Parathyroid adenoma (tissue), 2 donors: Measurements from ENCODE around the gene MYOG.
A peak's percentile ranks its signal among the peaks of the same experiment; 100 is the strongest.

Source experiments
- H2AFZ ChIP-seq: fragments of 300-600 bp; sonication (generic); one replicate; pipeline ENCODE4 v1.7.0; 2017; ENCODE audit warnings: antibody characterized with exemption, mild to moderate bottlenecking
- H3K27ac ChIP-seq: fragments of 300-600 bp; sonication (generic); one replicate; pipeline ENCODE4 v1.7.0; 2017
- H3K27me3 ChIP-seq: fragments of 300-600 bp; sonication (generic); one replicate; pipeline ENCODE4 v1.7.0; 2017; ENCODE audit warnings: low read length; ENCODE audit not compliant: control insufficient read depth, insufficient read depth
- H3K36me3 ChIP-seq: fragments of 300-600 bp; sonication (generic); one replicate; pipeline ENCODE4 v1.7.0; 2017; ENCODE audit warnings: low read length; ENCODE audit not compliant: control insufficient read depth, insufficient read depth
- H3K4me1 ChIP-seq: fragments of 300-600 bp; sonication (generic); one replicate; pipeline ENCODE4 v1.7.0; 2017; ENCODE audit warnings: control low read depth
- H3K4me2 ChIP-seq: fragments of 300-600 bp; sonication (generic); one replicate; pipeline ENCODE4 v1.7.0; 2017; ENCODE audit warnings: low read length
- H3K4me3 ChIP-seq: fragments of 300-600 bp; sonication (generic); one replicate; pipeline ENCODE4 v1.7.0; 2017; ENCODE audit warnings: low read depth, low read length
- H3K79me2 ChIP-seq: fragments of 300-600 bp; sonication (generic); one replicate; pipeline ENCODE4 v1.7.0; 2017; ENCODE audit warnings: control low read depth
- H3K9ac ChIP-seq: fragments of 300-600 bp; sonication (generic); one replicate; pipeline ENCODE4 v1.7.0; 2017; ENCODE audit warnings: mild to moderate bottlenecking
- H3K9me3 ChIP-seq: fragments of 300-600 bp; sonication (generic); one replicate; pipeline ENCODE4 v1.7.0; 2017; ENCODE audit warnings: low read length; ENCODE audit not compliant: control insufficient read depth
- CTCF ChIP-seq: fragments of 300-600 bp; sonication (generic); IDR thresholded peaks from one replicate; pipeline ENCODE4 v1.7.0; 2017; ENCODE audit warnings: antibody characterized with exemption, mild to moderate bottlenecking
- donor health status: primary hyperparathyroidism.

MYOG gene

GRCh38 chr1:203041351-203041932 lies 44.4 kb downstream of the MYOG start:
- no peak overlapping the region for H3K9ac ChIP-seq
- H3K79me2 ChIP-seq = no peaks in the 10 kb centered on the region
- H3K4me3 ChIP-seq = no peak overlapping the region
- H3K36me3 ChIP-seq = no peaks in the 10 kb centered on the region
- no peak overlapping the region for H2AFZ ChIP-seq
- no peak overlapping the region for H3K27ac ChIP-seq
- H3K27me3 ChIP-seq = no peaks in the 10 kb centered on the region
- H3K4me1 ChIP-seq = peaks cover 4% of the 10 kb centered on the region
- no peaks in the 10 kb centered on the region for H3K9me3 ChIP-seq
- no peak overlapping the region for H3K4me2 ChIP-seq
- no peak for TF ChIP-seq CTCF

GRCh38 chr1:203040513-203041275 lies 45.1 kb downstream of the MYOG start:
- Histone ChIP-seq H3K27me3 (no peaks in the 10 kb centered on the region), H2AFZ (no peak overlapping the region), H3K9me3 (no peaks in the 10 kb centered on the region), H3K79me2 (no peaks in the 10 kb centered on the region), H3K4me1 (peaks cover 4% of the 10 kb centered on the region), H3K36me3 (no peaks in the 10 kb centered on the region), H3K4me3 (no peak overlapping the region), H3K9ac (no peak overlapping the region), H3K4me2 (no peak overlapping the region), H3K27ac (no peak overlapping the region)
- no peak for TF ChIP-seq CTCF

- Histone ChIP-seq H3K27me3 (no peaks in the 10 kb centered on the region), H3K4me2 (no peak overlapping the region), H3K4me1 (peaks cover 4% of the 10 kb centered on the region), H3K4me3 (no peak overlapping the region), H3K27ac (no peak overlapping the region), H3K9ac (no peak overlapping the region), H3K36me3 (no peaks in the 10 kb centered on the region), H3K9me3 (no peaks in the 10 kb centered on the region), H3K79me2 (no peaks in the 10 kb centered on the region), H2AFZ (no peak overlapping the region)
- TF ChIP-seq CTCF = no peak
These were observed 46.0 kb downstream of the MYOG start for GRCh38 chr1:203039609-203040512.

GRCh38 chr1:203038891-203039608 lies 46.8 kb downstream of the MYOG start:
- H3K4me2 ChIP-seq = no peak overlapping the region
- H3K27ac ChIP-seq = no peak overlapping the region
- no peaks in the 10 kb centered on the region for H3K27me3 ChIP-seq
- H2AFZ ChIP-seq = no peak overlapping the region
- H3K9ac ChIP-seq = no peak overlapping the region
- H3K9me3 ChIP-seq = no peaks in the 10 kb centered on the region
- peaks cover 4% of the 10 kb centered on the region for H3K4me1 ChIP-seq
- TF ChIP-seq CTCF = peak; percentile 75
- no peaks in the 10 kb centered on the region for H3K79me2 ChIP-seq
- no peak overlapping the region for H3K4me3 ChIP-seq
- H3K36me3 ChIP-seq = no peaks in the 10 kb centered on the region
